ENCODE results near the gene SPAG16. TPM values are rescaled to one million over a fixed set of nuclear protein-coding genes. Genes with fewer than 3 reads are reported as not detected.
"Not testable (repeated sequence)": the region's sequence is repeated elsewhere in the genome, so short reads cannot be mapped to it uniquely, and the experiment has no call there.

SPAG16 gene
- total RNA-seq, 1 donor from 2014 or later, result 14.4 TPM

GRCh38 chr2:213353419-213353818, 69.2 kb downstream of the SPAG16 start:
- Mint-ChIP-seq H3K27me3 (ENCODE audit: unreplicated experiment) (no peaks in the 10 kb centered on the region), H3K4me3 (ENCODE audit: unreplicated experiment) (no peak overlapping the region), H3K36me3 (ENCODE audit: low read depth, unreplicated experiment) (peaks cover 4% of the 10 kb centered on the region), H3K27ac (ENCODE audit: unreplicated experiment) (no peak overlapping the region), H3K4me1 (ENCODE audit: unreplicated experiment) (peaks cover 2% of the 10 kb centered on the region), H3K9me3 (ENCODE audit: unreplicated experiment) (peaks cover 4% of the 10 kb centered on the region)
- no peak for DNase-seq (ENCODE audit: low spot score)
- TF ChIP-seq CTCF (IDR thresholded peaks at IDR 0.05; ENCODE audit: unreplicated experiment), result no peak

GRCh38 chr2:213376644-213377043, 92.4 kb downstream of the SPAG16 start:
- H3K4me1 Mint-ChIP-seq (ENCODE audit: unreplicated experiment), result no peaks in the 10 kb centered on the region
- no peaks in the 10 kb centered on the region for H3K36me3 Mint-ChIP-seq (ENCODE audit: low read depth, unreplicated experiment)
- no peaks in the 10 kb centered on the region for H3K27me3 Mint-ChIP-seq (ENCODE audit: unreplicated experiment)
- H3K9me3 Mint-ChIP-seq (ENCODE audit: unreplicated experiment), result no peaks in the 10 kb centered on the region
- H3K4me3 Mint-ChIP-seq (ENCODE audit: unreplicated experiment), result no peak overlapping the region
- no peak for DNase-seq (ENCODE audit: low spot score)
- TF ChIP-seq CTCF (IDR thresholded peaks at IDR 0.05; ENCODE audit: unreplicated experiment), result no peak
- no peak overlapping the region for H3K27ac Mint-ChIP-seq (ENCODE audit: unreplicated experiment)

- not testable (repeated sequence) for H3K27me3 Mint-ChIP-seq (ENCODE audit: unreplicated experiment); H3K9me3 Mint-ChIP-seq (ENCODE audit: unreplicated experiment); H3K4me1 Mint-ChIP-seq (ENCODE audit: unreplicated experiment); H3K27ac Mint-ChIP-seq (ENCODE audit: unreplicated experiment); DNase-seq (ENCODE audit: low spot score); H3K36me3 Mint-ChIP-seq (ENCODE audit: low read depth, unreplicated experiment); H3K4me3 Mint-ChIP-seq (ENCODE audit: unreplicated experiment)
These were observed 122.8 kb downstream of the SPAG16 start for GRCh38 chr2:213407027-213407426.

- H3K4me1 Mint-ChIP-seq (ENCODE audit: unreplicated experiment); H3K4me3 Mint-ChIP-seq (ENCODE audit: unreplicated experiment); H3K36me3 Mint-ChIP-seq (ENCODE audit: low read depth, unreplicated experiment); DNase-seq (ENCODE audit: low spot score); H3K9me3 Mint-ChIP-seq (ENCODE audit: unreplicated experiment); H3K27me3 Mint-ChIP-seq (ENCODE audit: unreplicated experiment): not testable (repeated sequence)
- peak overlapping the region; percentile 24 for H3K27ac Mint-ChIP-seq (ENCODE audit: unreplicated experiment)
These were observed 124.3 kb downstream of the SPAG16 start for GRCh38 chr2:213408426-213409070.

- H3K27me3 Mint-ChIP-seq (ENCODE audit: unreplicated experiment); H3K4me3 Mint-ChIP-seq (ENCODE audit: unreplicated experiment); H3K4me1 Mint-ChIP-seq (ENCODE audit: unreplicated experiment); DNase-seq (ENCODE audit: low spot score); H3K9me3 Mint-ChIP-seq (ENCODE audit: unreplicated experiment); H3K27ac Mint-ChIP-seq (ENCODE audit: unreplicated experiment); H3K36me3 Mint-ChIP-seq (ENCODE audit: low read depth, unreplicated experiment): not testable (repeated sequence)
These were observed 126.4 kb downstream of the SPAG16 start for GRCh38 chr2:213410687-213411086.

- Mint-ChIP-seq H3K36me3 (ENCODE audit: low read depth, unreplicated experiment) (no peaks in the 10 kb centered on the region), H3K27ac (ENCODE audit: unreplicated experiment) (no peak overlapping the region), H3K27me3 (ENCODE audit: unreplicated experiment) (peaks cover 3% of the 10 kb centered on the region), H3K4me1 (ENCODE audit: unreplicated experiment) (no peaks in the 10 kb centered on the region), H3K9me3 (ENCODE audit: unreplicated experiment) (no peaks in the 10 kb centered on the region), H3K4me3 (ENCODE audit: unreplicated experiment) (no peak overlapping the region)
- DNase-seq (ENCODE audit: low spot score), result no peak
- no peak for TF ChIP-seq CTCF (IDR thresholded peaks at IDR 0.05; ENCODE audit: unreplicated experiment)
These were observed 127.5 kb downstream of the SPAG16 start for GRCh38 chr2:213411582-213412289.

Measured in endothelial cell (in vitro differentiated cells).